Measurements from ENCODE around the gene TBXAS1. TPM values are rescaled to one million over a fixed set of nuclear protein-coding genes. Genes with fewer than 3 reads are reported as not detected.
"Not testable (repeated sequence)": the region's sequence is repeated elsewhere in the genome, so short reads cannot be mapped to it uniquely, and the experiment has no call there.

The TBXAS1 gene
- total RNA-seq, 1 donor from 2014 or later: 19.3 TPM

DNA sequence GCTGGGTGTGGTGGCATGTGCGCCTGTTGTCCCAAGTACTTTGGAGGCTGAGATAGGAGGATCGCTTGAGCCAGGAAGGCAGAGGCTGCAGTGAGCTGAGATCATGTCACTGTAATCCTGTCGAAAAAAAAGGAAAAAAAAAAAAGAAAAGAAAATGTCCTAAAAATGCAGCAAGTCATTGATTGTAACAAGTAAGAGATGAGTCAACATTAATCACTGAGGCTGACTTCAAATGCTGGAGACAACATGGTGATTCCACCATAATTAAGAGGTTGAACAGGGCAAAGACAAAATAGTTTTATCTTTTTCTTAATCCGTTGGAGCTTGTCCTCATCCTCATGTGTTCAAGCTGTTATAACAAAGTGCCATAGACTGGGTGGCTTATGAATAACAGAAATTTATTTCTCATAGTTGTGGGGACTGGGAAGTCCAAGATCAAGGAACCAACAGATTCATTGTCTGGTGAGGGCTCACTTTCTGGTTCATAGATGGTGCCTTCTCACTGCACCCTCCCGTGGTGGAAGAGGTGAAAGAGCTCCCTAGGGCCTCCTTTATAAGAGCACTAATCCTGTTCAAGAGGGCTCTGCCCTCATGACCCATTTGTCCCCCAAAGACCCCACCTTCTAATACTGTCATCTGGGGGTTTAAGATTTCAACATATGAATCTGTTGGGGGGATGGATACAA, 60.3 kb downstream of the TBXAS1 start:
- no peak for DNase-seq (ENCODE audit: low spot score)

DNA sequence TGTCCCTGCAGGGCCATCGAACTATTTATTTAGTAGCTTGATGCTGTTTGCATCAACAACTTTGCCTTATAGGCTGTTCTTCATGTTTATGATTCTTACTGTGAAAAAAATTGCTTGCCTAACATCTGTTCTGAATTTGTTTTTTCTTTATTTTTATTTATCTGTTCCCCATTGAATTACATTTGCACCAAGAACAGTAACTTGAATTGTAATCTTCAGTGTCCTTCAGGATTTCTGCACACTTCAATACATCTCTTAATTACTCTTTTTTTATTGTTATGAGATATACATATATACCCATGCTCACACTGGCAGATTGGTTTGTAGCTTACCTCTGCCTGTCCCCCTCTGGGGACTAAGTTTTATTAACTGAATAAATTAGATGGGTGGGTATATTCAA, 64.4 kb downstream of the TBXAS1 start:
- no peak for DNase-seq (ENCODE audit: low spot score)

DNA sequence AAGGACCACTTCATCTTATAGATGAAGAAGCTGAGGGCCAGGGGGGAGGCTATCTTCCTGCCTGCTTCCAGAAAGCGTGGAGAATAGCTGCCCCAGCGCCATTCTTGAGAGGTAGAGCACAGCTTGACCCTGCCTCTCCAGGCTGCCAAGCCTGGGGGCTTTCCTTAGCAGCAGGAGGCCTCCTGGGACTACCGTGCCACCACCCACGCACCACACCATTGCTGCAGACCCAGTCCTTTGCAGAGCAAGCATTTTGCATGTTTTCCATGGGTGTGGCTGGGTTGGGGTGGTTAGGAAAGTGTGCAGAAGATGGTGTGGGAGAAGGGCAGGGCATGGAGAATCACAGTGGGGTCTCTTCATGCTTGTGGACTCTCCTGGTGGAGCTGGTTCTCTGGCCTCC, 64.9 kb downstream of the TBXAS1 start:
- no peak for DNase-seq (ENCODE audit: low spot score)

DNA sequence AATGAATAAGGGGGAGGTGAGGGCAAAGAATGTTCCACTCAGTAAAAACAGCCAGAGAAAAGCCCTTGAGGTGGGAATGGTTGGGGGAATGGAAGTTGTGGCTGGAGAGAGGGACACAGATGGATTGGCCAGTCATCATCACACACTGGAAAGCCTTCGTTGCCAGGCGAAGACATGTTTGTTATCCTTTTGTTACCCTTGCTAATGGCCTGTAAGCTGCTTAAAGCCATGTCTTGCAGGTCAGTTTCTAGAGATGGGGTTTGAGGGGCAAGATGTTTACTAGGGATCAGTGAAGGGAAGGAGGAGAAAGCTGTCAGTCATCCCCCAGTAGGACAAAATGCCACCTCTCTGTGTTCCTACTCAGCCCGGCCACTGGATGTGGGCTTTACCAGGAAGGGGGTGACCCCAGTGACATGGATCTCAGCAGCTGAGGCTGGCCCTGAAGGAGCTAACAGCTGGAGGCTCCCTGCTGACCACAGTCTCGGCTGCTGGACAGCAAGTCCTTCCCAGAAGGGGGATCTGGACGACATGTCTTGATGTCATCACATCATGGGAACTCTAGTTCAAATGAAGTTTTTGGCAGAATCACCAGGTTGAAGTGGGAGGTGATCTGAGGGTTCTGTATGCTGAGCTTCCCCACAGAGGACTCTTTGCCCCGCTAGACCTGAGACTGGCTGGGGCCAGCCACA, 66.2 kb downstream of the TBXAS1 start:
- no peak for DNase-seq (ENCODE audit: low spot score)

DNA sequence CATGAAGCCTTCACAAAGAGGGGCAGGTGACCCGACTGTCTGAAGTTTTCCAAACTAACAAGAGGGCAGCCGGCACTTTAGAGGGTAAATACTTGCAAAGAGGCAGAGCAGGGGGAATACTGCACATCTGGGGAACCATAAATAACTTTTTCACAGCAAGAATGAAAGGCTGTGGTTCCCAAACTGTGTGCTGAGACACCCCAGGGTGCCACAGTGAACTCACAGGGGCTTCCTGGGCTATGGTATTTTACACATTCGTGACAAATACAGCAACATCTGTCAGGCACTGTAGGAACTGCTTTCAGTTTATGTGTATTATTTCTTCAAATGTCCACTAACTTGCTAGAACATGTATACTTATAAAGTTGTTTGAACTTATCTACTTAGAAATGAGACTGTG, 67.2 kb downstream of the TBXAS1 start:
- DNase-seq (ENCODE audit: low spot score): no peak

DNA sequence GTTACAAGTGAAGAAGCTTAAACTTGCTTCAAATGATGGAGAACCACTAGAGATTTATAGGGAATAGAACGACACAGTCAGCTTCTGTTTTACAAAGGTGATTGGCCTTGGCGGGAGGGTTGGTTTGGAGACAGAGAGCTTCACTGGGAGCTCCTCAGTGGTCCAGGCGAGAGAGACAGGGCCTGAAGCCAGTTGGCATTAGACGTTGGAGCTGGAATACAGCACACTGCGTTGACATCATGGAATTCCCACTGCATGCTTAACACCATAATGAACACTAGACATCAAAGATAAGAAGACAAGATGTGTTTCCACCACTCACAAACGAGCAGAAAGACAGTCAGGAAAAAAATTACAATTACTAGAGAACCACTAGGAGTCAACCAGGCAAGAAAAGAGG, 67.8 kb downstream of the TBXAS1 start:
- no peak for DNase-seq (ENCODE audit: low spot score)

DNA sequence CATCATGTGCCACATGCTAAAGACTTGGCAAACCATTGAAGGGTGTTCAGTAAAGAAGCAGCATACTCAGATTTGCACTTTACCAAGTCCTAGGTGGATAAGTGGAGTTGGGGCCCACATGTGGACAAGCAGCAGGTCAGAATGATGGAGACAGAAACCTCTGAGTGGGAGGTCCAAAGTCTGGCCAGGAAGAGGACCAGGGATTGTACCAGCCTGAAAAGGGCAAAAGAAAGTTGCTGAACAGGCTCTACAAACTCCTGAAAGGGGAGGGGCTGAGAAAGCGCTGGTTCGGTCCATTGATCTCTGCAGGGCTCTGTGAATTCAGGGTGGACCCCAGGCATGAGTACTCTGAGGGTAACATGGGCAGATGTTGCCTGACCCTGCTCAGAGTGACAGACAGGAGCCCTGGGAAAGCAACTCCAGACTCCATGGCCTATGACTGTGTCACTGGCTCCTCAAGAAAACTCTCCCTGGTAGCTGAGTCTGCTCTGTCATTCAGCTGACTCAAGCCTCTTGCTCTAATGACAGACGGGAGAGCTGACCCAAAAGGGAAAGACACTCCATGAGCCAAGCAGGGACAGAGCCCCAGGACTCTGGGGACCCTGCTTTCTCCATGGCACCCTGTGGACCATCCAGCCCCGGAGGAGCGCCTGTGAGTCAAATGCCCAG, 68.5 kb downstream of the TBXAS1 start:
- DNase-seq (ENCODE audit: low spot score): no peak

DNA sequence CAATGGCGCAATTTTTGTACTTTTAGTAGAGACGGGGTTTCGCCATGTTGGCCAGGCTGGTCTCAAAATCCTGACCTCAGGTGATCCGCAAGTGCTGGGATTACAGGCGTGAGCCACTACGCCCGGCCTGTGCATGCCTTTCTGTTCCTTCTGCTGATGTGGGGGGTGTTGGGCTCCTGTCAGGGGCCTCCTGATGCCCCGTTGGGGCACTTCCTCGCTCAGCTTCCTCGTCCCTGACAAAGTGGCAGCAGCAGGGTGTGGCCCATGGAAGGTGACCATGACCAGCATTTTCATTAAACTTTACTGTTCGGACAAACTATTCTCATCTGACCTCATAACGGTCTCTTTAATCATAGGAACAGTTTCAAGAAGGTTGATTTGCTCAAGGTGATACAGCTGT, 69.4 kb downstream of the TBXAS1 start:
- no peak for DNase-seq (ENCODE audit: low spot score)

DNA sequence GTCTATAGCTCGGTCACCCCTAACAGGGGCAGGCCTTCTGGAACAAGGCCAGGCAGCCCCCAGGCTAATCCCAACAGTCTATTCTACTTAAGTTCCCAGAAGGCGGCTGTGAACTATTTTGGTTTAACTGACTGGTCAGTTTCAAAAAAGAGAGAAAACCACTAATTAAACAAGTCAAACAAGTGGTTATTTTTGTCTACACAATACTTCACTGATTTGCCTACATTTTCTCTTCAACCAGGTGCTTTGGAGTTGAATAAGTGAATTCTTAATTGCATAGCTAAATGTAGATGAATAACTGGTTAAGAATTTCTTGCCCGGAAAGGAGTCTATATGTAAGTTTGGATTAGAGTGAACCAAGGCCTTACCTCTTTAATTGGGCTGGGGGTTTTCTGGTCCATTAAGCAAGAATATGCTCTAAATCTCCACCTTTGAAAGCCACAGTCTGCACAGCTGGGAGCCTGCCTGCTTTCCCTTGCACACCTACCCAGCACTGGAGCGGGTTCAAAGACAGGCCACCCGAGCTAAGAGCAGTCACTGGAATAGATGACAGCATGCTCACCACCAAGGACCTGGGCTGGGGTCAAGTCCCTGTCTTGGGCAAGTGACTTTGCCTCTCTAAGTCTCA, 70.4 kb downstream of the TBXAS1 start:
- DNase-seq (ENCODE audit: low spot score): no peak

DNA sequence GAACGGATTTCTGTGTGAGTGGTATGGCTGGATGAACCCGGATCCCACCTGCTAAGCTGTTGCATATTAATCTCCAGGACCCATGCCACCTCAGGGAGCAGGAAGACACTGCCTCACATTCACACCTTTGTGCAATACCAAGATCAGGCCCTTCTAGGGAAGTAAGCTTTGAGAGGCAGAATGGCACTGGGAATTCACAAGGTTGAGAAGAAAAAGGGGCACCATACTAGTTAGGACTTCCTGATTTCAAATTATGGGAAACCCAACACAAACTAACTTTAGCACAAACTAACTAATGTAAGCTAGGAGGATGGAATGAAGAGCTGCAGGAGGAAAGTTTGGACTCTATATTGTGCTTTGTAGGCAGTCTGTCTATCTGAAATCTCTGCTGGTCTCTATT, 71.3 kb downstream of the TBXAS1 start:
- no peak for DNase-seq (ENCODE audit: low spot score)

DNA sequence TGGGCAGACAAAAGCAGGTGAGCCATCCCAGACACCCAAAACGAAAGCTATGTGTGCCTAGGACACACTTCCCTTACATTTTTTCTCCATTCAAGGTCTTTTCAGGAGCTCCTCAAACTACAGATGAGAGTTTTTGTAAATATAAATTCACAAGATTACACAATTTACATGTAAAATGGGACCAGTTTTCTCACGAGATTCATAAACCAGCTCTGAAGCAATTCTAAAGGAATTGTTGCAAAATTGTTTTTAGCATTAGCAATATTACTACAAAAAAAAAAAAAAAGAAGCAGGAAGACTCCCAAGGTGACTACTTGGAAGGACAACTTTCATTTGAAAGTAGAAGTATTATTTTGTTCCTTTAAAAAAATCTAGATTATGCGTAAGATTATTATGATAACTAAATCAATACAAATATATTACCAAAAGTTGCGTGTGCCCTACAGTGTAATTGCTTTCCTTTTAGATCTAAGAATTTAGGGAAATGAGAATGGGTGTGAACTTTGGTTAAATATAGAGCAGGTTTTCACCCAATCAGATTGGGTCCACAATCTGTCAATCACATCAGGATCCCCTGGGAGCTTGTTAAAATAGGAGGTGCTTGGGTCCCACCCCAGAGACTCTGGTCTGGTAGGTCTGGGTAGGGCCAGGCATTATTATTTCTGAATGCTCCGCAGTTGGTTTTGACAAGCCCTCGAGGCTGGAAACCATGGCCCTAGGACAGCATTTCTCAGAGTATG, 72.2 kb downstream of the TBXAS1 start:
- no peak for DNase-seq (ENCODE audit: low spot score)

DNA sequence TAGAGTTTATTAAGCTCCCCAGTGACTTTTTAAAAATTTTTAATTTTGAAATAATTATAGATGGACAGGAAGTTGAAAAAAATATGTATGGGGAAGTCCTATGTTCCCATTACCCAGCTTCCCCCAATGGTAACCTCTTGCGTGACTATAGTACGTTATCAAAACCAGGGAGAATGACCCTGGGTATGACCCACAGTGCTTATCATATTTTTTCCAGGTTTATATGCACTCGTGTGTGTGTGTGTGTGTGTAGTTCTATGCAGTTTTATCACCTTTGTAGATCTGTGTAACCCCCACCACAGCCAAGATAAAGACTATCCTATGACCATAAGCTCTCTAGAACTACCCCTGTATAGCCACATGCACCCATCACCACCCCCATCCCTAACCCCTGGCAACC, 72.8 kb downstream of the TBXAS1 start:
- no peak for DNase-seq (ENCODE audit: low spot score)

DNA sequence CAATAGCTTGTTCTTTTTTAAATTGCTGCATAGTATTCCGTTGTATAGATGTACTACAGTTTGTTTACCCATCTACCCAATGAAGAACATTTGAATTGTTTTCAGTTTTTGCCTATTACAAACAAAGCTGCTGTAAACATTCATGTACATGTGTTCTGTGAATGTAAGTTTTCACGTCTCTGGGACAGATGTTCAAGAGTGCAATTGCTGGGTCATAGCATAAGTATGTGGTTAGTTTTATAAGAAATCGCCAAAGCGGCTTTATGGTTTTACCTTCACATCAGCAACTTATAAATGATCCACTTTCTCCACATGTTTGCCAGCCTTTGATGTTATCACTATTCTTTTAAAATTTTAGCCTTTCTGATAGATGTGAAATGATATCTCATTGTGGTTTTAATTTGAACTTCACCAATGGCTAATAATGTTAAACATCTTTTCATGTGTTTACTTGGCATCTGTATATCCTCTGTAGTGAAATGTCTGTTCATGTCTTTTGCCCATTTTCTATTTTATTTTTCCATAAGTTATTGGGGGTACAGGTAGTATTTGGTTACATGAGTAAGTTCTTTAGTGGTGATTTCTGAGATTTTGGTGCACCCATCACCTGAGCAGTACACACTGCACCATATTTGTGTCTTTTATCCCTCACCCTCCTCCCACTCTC, 73.5 kb downstream of the TBXAS1 start:
- no peak for DNase-seq (ENCODE audit: low spot score)

DNA sequence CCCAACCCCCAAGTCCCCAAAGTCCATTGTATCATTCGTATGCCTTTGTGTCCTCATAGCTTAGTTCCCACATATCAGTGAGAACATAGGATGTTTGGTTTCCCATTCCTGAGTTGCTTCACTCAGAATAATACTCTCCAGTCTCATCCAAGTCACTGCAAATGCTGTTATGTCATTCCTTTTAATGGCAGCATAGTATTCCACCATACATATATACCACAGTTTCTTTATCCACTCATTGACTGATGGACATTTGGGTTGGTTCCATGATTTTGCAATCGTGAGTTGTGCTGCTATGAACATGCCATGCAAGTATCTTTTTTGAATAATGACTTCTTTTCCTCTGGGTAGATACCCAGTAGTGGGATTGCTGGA, 74.0 kb downstream of the TBXAS1 start:
- DNase-seq (ENCODE audit: low spot score): not testable (repeated sequence)

DNA sequence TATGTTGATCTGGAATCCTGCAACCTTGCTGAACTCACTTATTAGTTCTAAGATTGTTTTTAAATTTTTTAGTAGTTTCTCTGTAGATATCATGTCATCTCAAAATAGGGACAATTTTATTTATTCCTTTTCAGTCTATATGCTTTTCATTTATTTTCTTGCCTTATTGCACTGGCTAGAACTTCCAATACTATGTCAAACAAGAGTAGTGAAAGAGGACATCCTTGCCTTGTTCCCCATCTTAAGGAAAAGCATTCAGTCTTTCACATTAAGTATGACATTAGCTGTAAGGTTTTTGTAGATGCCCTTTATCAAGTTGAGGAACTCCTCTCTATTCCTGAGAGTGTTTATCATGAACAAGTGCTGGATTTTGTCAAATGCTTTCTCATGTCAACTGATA, 77.8 kb downstream of the TBXAS1 start:
- no peak for DNase-seq (ENCODE audit: low spot score)

DNA sequence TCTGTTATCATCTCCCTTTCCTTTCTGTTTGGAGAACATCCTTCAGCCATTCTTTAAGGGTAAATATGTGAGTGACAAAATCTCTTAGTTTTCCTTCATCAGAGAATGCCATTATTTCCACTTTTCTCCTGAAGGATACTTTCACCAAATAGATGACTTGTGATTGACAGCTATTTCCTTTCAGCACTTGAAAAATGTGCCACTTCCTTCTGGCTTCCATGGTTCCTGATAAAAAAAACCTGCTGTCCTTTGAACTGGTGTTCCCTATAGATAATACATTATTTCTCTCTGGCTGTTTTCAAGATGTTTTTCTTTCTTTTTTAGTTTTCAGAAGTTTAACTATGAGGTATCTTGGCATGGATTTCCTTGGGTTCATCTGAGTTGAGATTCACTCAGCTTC, 79.7 kb downstream of the TBXAS1 start:
- no peak for DNase-seq (ENCODE audit: low spot score)

DNA sequence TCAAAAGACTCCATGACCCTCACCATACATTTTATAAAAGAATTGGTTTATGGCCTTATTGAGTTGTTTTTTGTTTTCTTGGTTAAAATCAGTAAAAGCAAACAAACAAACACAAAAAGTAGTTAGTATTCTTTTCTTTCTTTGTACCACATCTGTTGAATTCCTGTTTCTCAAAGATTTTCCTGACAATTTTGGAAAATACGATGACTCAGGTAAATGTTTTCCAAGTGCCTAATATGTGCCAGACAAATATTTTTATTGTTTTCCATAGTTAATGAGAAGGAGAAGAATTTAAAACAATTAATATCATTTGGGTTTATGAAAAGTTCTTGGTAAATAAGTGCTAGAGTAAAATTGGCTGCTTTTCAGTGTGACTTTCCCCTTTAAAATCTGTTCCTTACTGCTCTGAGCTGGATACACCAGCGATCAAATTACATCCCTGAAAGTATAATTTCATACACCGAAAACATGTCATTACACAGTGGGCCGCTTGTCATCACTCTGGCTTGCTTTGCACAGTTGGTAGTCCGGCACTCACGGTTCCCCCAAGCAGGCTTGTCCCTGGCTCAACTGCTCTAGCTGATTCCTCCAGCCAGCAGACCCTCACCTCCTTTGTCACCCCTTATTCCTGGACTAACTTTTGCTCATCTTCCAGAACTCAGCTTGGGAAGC, 80.5 kb downstream of the TBXAS1 start:
- peak; percentile 24 for DNase-seq (ENCODE audit: low spot score)

DNA sequence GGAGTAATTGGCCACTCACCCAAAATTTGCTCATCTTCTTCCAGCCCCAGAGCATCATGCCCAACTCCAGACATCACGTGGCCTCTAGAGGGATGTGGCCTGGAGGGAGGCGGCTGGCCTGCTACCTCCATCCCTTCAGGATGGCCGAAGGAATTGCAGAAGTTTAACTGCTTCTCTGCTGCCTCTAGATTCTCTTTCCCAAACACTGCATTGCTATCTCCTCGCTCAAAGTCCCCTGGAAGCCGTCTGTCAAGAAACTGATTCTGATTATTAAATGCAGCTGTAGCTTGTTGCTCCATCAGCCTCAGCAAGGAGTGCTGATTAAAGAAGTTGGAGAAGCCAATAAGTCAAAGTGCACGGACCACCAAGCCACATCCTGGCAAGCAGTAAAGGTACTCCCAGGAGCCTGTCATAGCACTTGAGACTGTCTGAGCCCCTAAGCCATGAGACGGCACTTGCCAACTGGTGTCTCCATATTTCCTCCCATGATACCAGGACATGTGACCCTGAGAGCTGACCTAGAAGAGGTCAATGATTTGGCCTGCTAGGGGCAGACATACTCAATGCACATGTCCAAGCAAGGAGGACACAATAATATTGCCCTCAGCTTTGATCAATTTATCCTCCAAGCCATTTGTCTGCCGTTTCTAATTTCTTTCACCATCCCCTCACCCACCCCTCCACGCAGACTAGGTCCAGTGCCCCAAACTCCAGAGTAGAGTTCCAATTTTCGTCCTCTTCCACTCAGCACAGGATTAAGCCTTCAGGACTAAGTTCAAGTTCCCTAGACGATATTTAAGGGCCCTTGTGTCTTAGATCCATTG, 84.2 kb downstream of the TBXAS1 start:
- no peak for DNase-seq (ENCODE audit: low spot score)

DNA sequence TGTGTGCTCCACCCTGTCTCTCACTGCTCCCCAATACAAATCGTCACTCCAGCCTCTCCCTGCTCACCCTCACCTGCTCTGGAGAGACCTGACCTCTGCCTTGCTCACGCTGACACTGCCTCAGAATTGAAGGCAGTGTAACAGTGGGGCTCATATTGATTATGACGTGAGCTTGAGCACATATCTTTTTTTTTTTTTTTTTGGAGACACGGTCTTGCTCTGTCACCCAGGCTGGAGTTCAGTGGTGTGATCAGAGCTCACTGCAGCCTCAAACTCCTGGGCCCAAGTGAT, 84.7 kb downstream of the TBXAS1 start:
- no peak for DNase-seq (ENCODE audit: low spot score)

Measured in umbilical cord (tissue), 2 donors.